Prostate gland (tissue), 2 donors: ENCODE data around the gene NYAP2. TPM values are rescaled to one million over a fixed set of nuclear protein-coding genes. Genes with fewer than 3 reads are reported as not detected.

Experiments
- DNase-seq: peaks from one replicate; pipeline ENCODE4 v3.0.0-alpha.2; 2019; ENCODE audit warnings: low spot score
- H3K27ac ChIP-seq, 2 donors: fragments of 200-600 bp; sonication (generic); 2 replicates each; pipeline ENCODE4 v1.5.1; 2017 to 2019
- H3K27me3 ChIP-seq: fragments of 200-600 bp; sonication (generic); replicated peaks from 2 replicates; pipeline ENCODE4 v1.5.1; 2019; ENCODE audit not compliant: insufficient read depth
- H3K36me3 ChIP-seq, 2 donors: fragments of 200-600 bp; sonication (generic); 1 replicate in 1 of 2; 2 replicates in 1 of 2; pipeline versions ENCODE4 v1.5.1 to v1.8.1; 2017 to 2019
- H3K4me1 ChIP-seq: fragments of 200-600 bp; sonication (generic); replicated peaks from 2 replicates; pipeline ENCODE4 v1.5.1; 2019
- H3K4me3 ChIP-seq, 2 donors: fragments of 200-600 bp; sonication (generic); 2 replicates each; pipeline ENCODE4 v1.5.1; 2017 to 2019
- H3K9me3 ChIP-seq: fragments of 200-600 bp; sonication (generic); 2 replicates; pipeline ENCODE4 v1.5.1; 2017
- CTCF ChIP-seq, 4 experiments: fragments of 200-600 bp in 2 of 4; fragments of 450-650 bp in 2 of 4; sonication (generic) in 2 of 4; IDR thresholded peaks; 1 replicate in 3 of 4; 2 replicates in 1 of 4; pipeline ENCODE4 v1.5.1; 2016 to 2019; ENCODE audit warnings: antibody characterized with exemption in 4 of 4, mild to moderate bottlenecking in 2 of 4, moderate library complexity in 2 of 4
- POLR2A ChIP-seq: fragments of 450-650 bp; IDR thresholded peaks from one replicate; pipeline ENCODE4 v1.6.1; 2016; ENCODE audit warnings: antibody characterized with exemption, mild to moderate bottlenecking
- POLR2AphosphoS5 ChIP-seq: sonication (generic); formaldehyde crosslinking; IDR thresholded peaks from one replicate; pipeline ENCODE4 v1.6.1; 2017; ENCODE audit warnings: antibody characterized with exemption
- WGBS: methylation state at CpG from one replicate; pipeline ENCODE4 v1.1.5; 2018; 5-methylcytosine and 5-hydroxymethylcytosine counted together
- intact Hi-C: fragments of 100-400 bp; cut with DNase I; formaldehyde crosslinking; loops from one replicate; pipeline ENCODE4 v1.14.2; 2022
- total RNA-seq, 2 donors: library from RNA; depleted of rRNA; stranded (reverse); fragments of >200 nt; gene quantifications; one replicate each; pipeline ENCODE4 v1.1.0, GENCODE V29; 2016

The NYAP2 gene
- total RNA-seq, 2 donors from 2014 or later, result 0.14 TPM; not detected in 1

GRCh38 chr2:225468131-225468530 lies 68.6 kb downstream of the NYAP2 start:
- WGBS, result 23% methylated on average over 2 of the region's 2 CpGs
- no peak for DNase-seq

GRCh38 chr2:225471039-225471438 lies 71.5 kb downstream of the NYAP2 start:
- no peak overlapping the region for H3K27ac ChIP-seq
- H3K27me3 ChIP-seq, result no peaks in the 10 kb centered on the region
- TF ChIP-seq POLR2AphosphoS5 (no peak), POLR2A (no peak), CTCF (IDR thresholded peaks at IDR 0.05) (no peak)
- no peak overlapping the region for H3K4me3 ChIP-seq
- H3K9me3 ChIP-seq, result no peaks in the 10 kb centered on the region
- H3K4me1 ChIP-seq, result no peaks in the 10 kb centered on the region
- no peak for DNase-seq
- 44% methylated on average over 3 of the region's 3 CpGs for WGBS
- intact Hi-C loops, result no loop called here
- no peaks in the 10 kb centered on the region for H3K36me3 ChIP-seq

More at GRCh38 chr2:225468131-225468530, 68.6 kb downstream of the NYAP2 start:
- Histone ChIP-seq H3K9me3 (no peaks in the 10 kb centered on the region), H3K27me3 (no peaks in the 10 kb centered on the region), H3K4me1 (no peaks in the 10 kb centered on the region), H3K27ac (no peak overlapping the region), H3K36me3 (no peaks in the 10 kb centered on the region), H3K4me3 (no peak overlapping the region)
- TF ChIP-seq POLR2A, result no peak
- TF ChIP-seq POLR2AphosphoS5, result no peak
- intact Hi-C loops, result no loop called here

- H3K4me1 ChIP-seq, result no peaks in the 10 kb centered on the region
- TF ChIP-seq CTCF (IDR thresholded peaks at IDR 0.05) (no peak), POLR2A (no peak), POLR2AphosphoS5 (no peak)
- 29% methylated on average over 2 of the region's 2 CpGs for WGBS
- H3K27me3 ChIP-seq, result no peaks in the 10 kb centered on the region
- H3K27ac ChIP-seq, result no peak overlapping the region
- H3K9me3 ChIP-seq, result no peaks in the 10 kb centered on the region
- intact Hi-C loops, result no loop called here
- DNase-seq, result no peak
- no peaks in the 10 kb centered on the region for H3K36me3 ChIP-seq
- H3K4me3 ChIP-seq, result no peak overlapping the region
Measured at GRCh38 chr2:225471482-225471881, 72.0 kb downstream of the NYAP2 start.

- Histone ChIP-seq H3K27me3 (no peaks in the 10 kb centered on the region), H3K9me3 (no peaks in the 10 kb centered on the region), H3K4me3 (no peak overlapping the region), H3K27ac (no peak overlapping the region), H3K4me1 (no peaks in the 10 kb centered on the region), H3K36me3 (no peaks in the 10 kb centered on the region)
- no peak for DNase-seq
- TF ChIP-seq CTCF (IDR thresholded peaks at IDR 0.05) (no peak), POLR2AphosphoS5 (no peak), POLR2A (no peak)
- WGBS, result 49% methylated on average over 2 of the region's 2 CpGs
- intact Hi-C loops, result no loop called here
Measured at GRCh38 chr2:225472161-225472560, 72.7 kb downstream of the NYAP2 start.

GRCh38 chr2:225479386-225479785 lies 79.9 kb downstream of the NYAP2 start:
- no peak overlapping the region for H3K4me3 ChIP-seq
- H3K4me1 ChIP-seq, result no peaks in the 10 kb centered on the region
- 65% methylated on average over 2 of the region's 2 CpGs for WGBS
- H3K27ac ChIP-seq, result no peak overlapping the region
- H3K9me3 ChIP-seq, result no peaks in the 10 kb centered on the region
- peaks cover 2% of the 10 kb centered on the region for H3K27me3 ChIP-seq
- H3K36me3 ChIP-seq, result no peaks in the 10 kb centered on the region
- intact Hi-C loops, result no loop called here
- DNase-seq, result no peak
- TF ChIP-seq POLR2A, result no peak
- no peak for TF ChIP-seq POLR2AphosphoS5
- no peak for TF ChIP-seq CTCF (IDR thresholded peaks at IDR 0.05)
